ENCODE measurements around the gene NUP214. TPM values are rescaled to one million over a fixed set of nuclear protein-coding genes. Genes with fewer than 3 reads are reported as not detected.

NUP214 gene
- total RNA-seq, 1 donor from 2014 or later: 62.2 TPM

DNA sequence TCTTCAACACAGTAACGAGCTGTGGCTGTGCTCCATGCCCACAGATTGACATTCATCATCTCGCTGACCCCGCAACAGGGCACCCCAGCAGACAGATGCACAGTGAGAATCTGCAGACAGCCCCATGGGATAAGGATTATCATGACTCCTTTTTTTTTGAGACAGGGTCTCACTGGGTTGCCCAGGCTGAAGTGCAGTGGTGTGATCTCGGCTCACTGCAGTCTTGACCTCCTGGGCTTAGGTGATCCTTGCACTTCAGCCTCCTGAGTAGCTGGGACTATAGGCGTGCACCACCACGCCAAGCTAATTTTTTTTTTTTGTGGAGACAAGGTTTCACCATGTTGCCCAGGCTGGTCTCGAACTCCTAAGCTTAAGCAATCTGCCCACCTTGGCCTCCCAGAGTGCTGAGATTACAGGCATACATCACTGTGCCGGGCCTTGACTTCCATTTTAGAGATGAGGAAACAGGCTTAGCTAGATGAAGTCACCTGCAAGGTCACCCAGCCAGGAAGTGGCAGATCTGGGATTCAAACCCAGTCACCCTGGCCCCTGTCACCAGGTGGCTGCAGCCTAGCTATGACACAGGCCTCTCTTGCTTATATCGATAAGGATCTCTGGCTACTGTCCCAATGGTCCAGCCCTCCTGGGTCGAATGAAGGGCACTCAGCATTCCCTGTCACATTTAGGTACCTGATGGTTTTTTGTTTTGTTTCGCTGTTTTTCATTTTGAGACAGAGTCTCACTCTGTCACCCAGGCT, 24.0 kb upstream of the NUP214 start:
- Mint-ChIP-seq H3K36me3 (ENCODE audit: insufficient read depth) (peaks cover 4% of the 10 kb centered on the region), H3K4me3 (ENCODE audit: low read depth) (no peak overlapping the region), H3K27me3 (no peaks in the 10 kb centered on the region), H3K27ac (no peak overlapping the region), H3K4me1 (ENCODE audit: low read depth) (peaks cover 6% of the 10 kb centered on the region), H3K9me3 (ENCODE audit: low read depth) (no peaks in the 10 kb centered on the region)
- TF ChIP-seq, protein P1, sequence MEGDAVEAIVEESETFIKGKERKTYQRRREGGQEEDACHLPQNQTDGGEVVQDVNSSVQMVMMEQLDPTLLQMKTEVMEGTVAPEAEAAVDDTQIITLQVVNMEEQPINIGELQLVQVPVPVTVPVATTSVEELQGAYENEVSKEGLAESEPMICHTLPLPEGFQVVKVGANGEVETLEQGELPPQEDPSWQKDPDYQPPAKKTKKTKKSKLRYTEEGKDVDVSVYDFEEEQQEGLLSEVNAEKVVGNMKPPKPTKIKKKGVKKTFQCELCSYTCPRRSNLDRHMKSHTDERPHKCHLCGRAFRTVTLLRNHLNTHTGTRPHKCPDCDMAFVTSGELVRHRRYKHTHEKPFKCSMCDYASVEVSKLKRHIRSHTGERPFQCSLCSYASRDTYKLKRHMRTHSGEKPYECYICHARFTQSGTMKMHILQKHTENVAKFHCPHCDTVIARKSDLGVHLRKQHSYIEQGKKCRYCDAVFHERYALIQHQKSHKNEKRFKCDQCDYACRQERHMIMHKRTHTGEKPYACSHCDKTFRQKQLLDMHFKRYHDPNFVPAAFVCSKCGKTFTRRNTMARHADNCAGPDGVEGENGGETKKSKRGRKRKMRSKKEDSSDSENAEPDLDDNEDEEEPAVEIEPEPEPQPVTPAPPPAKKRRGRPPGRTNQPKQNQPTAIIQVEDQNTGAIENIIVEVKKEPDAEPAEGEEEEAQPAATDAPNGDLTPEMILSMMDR (IDR thresholded peaks at IDR 0.05; ENCODE audit: unreplicated experiment): no peak
- DNase-seq (ENCODE audit: low spot score, unreplicated experiment): no peak

DNA sequence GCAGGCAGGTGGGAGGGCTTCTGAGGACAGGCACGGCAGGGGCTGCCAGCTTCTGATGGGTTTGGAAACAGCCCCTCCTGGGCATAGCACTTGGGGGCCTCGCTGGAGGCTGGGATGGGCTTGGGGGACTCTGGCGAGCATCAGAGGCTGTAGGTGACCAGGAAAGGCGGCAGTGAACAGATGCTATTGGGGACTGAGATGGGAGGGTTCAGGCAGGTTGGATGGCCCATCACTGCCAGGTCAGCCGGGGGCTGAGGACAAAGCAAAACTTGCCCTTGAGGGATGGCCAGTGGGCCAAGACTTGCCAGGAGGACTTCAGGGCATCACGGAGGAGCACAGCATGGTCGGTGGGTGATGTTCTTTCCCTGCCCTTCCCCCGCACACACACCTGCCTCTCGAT, 22.4 kb upstream of the NUP214 start:
- TF ChIP-seq, protein P1 (IDR thresholded peaks at IDR 0.05; ENCODE audit: unreplicated experiment): no peak
- DNase-seq (ENCODE audit: low spot score, unreplicated experiment): no peak
- no peaks in the 10 kb centered on the region for H3K27me3 Mint-ChIP-seq
- no peaks in the 10 kb centered on the region for H3K9me3 Mint-ChIP-seq (ENCODE audit: low read depth)
- peaks cover 5% of the 10 kb centered on the region for H3K36me3 Mint-ChIP-seq (ENCODE audit: insufficient read depth)
- H3K27ac Mint-ChIP-seq: no peak overlapping the region
- H3K4me3 Mint-ChIP-seq (ENCODE audit: low read depth): no peak overlapping the region
- H3K4me1 Mint-ChIP-seq (ENCODE audit: low read depth): no peaks in the 10 kb centered on the region

DNA sequence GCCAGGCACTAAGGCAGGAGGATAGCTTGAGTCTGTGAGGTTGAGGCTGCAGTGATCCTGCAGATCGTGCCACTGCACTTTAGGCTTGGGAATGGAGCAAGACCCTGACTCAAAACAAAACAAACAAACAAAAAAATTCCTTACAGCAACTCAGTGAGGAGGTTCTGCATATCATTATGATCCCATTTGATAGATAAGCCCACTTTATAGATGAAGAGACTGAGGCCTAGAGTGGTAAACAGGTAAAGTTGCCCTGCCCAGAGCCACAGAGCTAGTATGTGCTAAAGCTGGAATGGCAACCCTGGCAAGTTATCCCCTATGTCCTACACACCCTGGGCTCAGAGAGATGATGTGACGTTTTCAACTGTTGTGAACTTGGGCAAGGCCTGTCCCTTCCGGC, 21.9 kb upstream of the NUP214 start:
- no peak for DNase-seq (ENCODE audit: low spot score, unreplicated experiment)
- Mint-ChIP-seq H3K4me3 (ENCODE audit: low read depth) (no peak overlapping the region), H3K36me3 (ENCODE audit: insufficient read depth) (peaks cover 5% of the 10 kb centered on the region), H3K9me3 (ENCODE audit: low read depth) (no peaks in the 10 kb centered on the region), H3K4me1 (ENCODE audit: low read depth) (no peaks in the 10 kb centered on the region), H3K27me3 (no peaks in the 10 kb centered on the region), H3K27ac (no peak overlapping the region)
- TF ChIP-seq, protein P1 (IDR thresholded peaks at IDR 0.05; ENCODE audit: unreplicated experiment): no peak

DNA sequence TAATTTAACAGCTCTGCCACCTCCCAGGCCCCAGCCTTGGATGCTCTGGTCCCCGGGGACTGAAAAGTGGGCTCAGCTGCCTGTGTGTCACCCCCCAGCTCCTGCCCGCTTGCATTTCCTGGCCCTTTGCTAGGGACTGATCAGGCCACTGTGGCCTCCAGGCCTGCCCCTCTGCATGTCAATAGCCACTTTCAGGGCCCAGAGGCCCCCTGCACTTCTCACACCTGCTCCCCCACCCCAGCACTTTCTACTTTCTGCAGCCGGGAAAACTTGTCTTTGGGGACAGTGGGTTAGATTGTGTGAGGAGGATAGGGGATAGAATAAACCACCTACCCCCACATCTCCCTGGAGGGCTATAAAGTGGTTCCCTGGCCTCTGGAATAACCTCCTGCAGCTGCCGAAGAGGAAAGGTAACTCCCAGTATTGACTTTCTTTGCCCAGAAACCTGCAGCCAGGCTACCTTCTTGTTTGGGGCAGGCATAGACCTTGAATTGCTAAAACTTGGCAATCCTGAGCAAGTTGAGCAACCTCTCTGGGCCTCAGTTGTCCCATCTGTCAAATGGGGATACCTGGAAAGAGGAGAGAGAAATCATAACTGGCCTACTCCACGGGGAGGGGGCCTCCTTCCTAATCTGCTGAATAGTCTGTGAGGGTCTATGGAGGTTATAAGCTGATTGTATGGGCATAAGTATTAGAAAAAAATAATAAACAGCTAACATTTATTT, 21.2 kb upstream of the NUP214 start:
- TF ChIP-seq, protein P1 (IDR thresholded peaks at IDR 0.05; ENCODE audit: unreplicated experiment): no peak
- no peaks in the 10 kb centered on the region for H3K27me3 Mint-ChIP-seq
- H3K9me3 Mint-ChIP-seq (ENCODE audit: low read depth): no peaks in the 10 kb centered on the region
- peaks cover 7% of the 10 kb centered on the region for H3K36me3 Mint-ChIP-seq (ENCODE audit: insufficient read depth)
- no peaks in the 10 kb centered on the region for H3K4me1 Mint-ChIP-seq (ENCODE audit: low read depth)
- no peak overlapping the region for H3K4me3 Mint-ChIP-seq (ENCODE audit: low read depth)
- no peak overlapping the region for H3K27ac Mint-ChIP-seq
- DNase-seq (ENCODE audit: low spot score, unreplicated experiment): no peak

DNA sequence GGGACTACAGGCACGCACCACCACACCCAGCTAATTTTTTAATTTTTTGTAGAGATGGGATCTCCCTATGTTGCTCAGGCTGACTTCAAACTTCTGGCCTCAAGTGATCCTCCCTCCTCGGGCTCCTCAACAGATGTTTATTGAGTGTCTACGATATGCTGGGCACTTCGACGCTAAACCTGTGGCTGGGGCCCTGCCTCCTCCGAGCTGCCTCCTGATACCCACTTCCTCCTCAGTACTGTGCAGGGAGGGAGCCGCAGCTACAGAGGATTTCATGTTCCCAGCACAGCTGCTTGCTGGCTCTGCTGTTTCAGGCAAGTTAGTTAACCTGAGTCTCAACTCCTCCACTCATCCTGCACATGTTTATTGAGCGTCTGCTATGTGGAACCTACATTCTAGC, 19.4 kb upstream of the NUP214 start:
- H3K4me1 Mint-ChIP-seq (ENCODE audit: low read depth): no peaks in the 10 kb centered on the region
- no peaks in the 10 kb centered on the region for H3K27me3 Mint-ChIP-seq
- H3K9me3 Mint-ChIP-seq (ENCODE audit: low read depth): no peaks in the 10 kb centered on the region
- H3K4me3 Mint-ChIP-seq (ENCODE audit: low read depth): no peak overlapping the region
- TF ChIP-seq, protein P1 (IDR thresholded peaks at IDR 0.05; ENCODE audit: unreplicated experiment): no peak
- no peak overlapping the region for H3K27ac Mint-ChIP-seq
- no peak for DNase-seq (ENCODE audit: low spot score, unreplicated experiment)
- peaks cover 7% of the 10 kb centered on the region for H3K36me3 Mint-ChIP-seq (ENCODE audit: insufficient read depth)

Data from progenitor cell of endocrine pancreas (in vitro differentiated cells).